ENCODE data around the gene PDE6B.

DNA sequence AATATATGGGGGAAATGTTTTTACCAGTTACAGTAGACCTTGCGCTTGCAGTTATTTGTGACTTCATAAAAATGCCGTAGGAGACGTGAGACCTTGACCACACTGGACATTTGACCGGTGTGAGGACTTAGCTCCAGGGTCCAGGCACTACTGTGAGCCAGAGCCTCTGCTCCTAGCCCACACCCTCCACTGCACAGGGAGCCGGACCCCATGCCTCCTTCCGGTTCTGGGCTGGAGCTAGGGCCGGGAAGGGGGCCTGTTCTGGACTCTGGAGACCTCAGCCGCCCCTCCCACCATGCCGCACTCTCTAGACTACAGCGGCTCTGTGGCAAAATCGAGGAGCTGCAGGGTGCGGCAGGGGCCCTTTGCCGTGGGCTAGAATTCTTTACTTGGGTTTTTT lies 85.5 kb downstream of the PDE6B start:
- TF ChIP-seq, protein P1, sequence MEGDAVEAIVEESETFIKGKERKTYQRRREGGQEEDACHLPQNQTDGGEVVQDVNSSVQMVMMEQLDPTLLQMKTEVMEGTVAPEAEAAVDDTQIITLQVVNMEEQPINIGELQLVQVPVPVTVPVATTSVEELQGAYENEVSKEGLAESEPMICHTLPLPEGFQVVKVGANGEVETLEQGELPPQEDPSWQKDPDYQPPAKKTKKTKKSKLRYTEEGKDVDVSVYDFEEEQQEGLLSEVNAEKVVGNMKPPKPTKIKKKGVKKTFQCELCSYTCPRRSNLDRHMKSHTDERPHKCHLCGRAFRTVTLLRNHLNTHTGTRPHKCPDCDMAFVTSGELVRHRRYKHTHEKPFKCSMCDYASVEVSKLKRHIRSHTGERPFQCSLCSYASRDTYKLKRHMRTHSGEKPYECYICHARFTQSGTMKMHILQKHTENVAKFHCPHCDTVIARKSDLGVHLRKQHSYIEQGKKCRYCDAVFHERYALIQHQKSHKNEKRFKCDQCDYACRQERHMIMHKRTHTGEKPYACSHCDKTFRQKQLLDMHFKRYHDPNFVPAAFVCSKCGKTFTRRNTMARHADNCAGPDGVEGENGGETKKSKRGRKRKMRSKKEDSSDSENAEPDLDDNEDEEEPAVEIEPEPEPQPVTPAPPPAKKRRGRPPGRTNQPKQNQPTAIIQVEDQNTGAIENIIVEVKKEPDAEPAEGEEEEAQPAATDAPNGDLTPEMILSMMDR (IDR thresholded peaks at IDR 0.05) = no peak
- no peak for TF ChIP-seq ZFX (IDR thresholded peaks at IDR 0.05; ENCODE audit: borderline replicate concordance)
